ENCODE results near the gene TOM1L2.

DNA sequence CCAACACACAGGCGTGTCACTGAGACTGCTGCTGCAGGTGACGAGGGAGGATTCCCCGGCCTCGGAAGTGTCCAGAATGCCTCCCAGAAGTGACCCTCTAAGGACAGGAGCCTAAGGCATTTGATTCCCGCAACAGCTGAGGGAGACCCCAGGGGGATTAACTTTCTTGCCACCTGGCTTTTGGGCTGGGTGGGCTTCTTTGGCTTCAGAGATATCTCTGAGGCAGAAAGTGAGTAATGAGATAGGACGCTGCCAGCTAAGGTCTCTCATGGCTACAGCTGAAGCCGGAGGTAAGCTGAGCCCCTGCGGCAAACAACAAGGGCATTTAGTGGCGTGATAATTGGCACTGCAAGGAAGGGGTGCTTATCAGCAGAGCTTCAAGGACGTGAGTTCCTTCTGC lies 17.4 kb upstream of the TOM1L2 start:
- TF ChIP-seq, protein P1, sequence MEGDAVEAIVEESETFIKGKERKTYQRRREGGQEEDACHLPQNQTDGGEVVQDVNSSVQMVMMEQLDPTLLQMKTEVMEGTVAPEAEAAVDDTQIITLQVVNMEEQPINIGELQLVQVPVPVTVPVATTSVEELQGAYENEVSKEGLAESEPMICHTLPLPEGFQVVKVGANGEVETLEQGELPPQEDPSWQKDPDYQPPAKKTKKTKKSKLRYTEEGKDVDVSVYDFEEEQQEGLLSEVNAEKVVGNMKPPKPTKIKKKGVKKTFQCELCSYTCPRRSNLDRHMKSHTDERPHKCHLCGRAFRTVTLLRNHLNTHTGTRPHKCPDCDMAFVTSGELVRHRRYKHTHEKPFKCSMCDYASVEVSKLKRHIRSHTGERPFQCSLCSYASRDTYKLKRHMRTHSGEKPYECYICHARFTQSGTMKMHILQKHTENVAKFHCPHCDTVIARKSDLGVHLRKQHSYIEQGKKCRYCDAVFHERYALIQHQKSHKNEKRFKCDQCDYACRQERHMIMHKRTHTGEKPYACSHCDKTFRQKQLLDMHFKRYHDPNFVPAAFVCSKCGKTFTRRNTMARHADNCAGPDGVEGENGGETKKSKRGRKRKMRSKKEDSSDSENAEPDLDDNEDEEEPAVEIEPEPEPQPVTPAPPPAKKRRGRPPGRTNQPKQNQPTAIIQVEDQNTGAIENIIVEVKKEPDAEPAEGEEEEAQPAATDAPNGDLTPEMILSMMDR (IDR thresholded peaks at IDR 0.05): no peak
- TF ChIP-seq POLR2A (IDR thresholded peaks at IDR 0.05): no peak
